HG03460 (cell line): ENCODE measurements around the gene QDPR.

ENCODE experiments used
- ATAC-seq: cut with Tn5 transposase; IDR thresholded peaks from one replicate; pipeline ENCODE4 v1.9.1; 2021; ENCODE audit not compliant: unreplicated experiment

Gene QDPR

GRCh38 chr4:17436750-17437090 is 75.2 kb downstream of the QDPR start:
- no peak for ATAC-seq
